Body of pancreas (tissue), 4 donors: ENCODE data around the gene LOXHD1.

Source experiments
- CTCF ChIP-seq, 7 experiments: fragments of 450-650 bp in 4 of 7; fragments of 200-600 bp in 3 of 7; sonication (generic) in 3 of 7; IDR thresholded peaks; one replicate each; pipeline ENCODE4 v1.5.1; 2016 to 2019; ENCODE audit warnings: antibody characterized with exemption in 7 of 7
- POLR2A ChIP-seq, 3 donors: fragments of 450-650 bp; IDR thresholded peaks; one replicate each; pipeline ENCODE4 v1.6.1; 2016; ENCODE audit warnings: antibody characterized with exemption in 3 of 3, mild to moderate bottlenecking in 2 of 3

- TF ChIP-seq CTCF (IDR thresholded peaks at IDR 0.05): no peak
- TF ChIP-seq POLR2A (IDR thresholded peaks at IDR 0.05): no peak
Observed at GRCh38 chr18:46573156-46573555, 83.9 kb downstream of the LOXHD1 start.
